ENCODE results near the gene SF3B6. TPM values are rescaled to one million over a fixed set of nuclear protein-coding genes. Genes with fewer than 3 reads are reported as not detected.

SF3B6 gene
- total RNA-seq, 1 donor from 2014 or later = 102 TPM

GRCh38 chr2:24049485-24050021, 26.6 kb downstream of the SF3B6 start, which contains the start of gene FKBP1B:
Gene FKBP1B, plus strand, starts transcription at chr2:24049741. Its CDS starts 109 bp downstream, at chr2:24049850.
- peaks cover 4% of the 10 kb centered on the region for H3K36me3 Mint-ChIP-seq
- H3K4me1 Mint-ChIP-seq (ENCODE audit: unreplicated experiment) = peaks cover 15% of the 10 kb centered on the region
- no peaks in the 10 kb centered on the region for H3K9me3 Mint-ChIP-seq
- H3K27ac Mint-ChIP-seq = no peak within 1 kb of the TSS
- H3K27me3 Mint-ChIP-seq = no peaks in the 10 kb centered on the region
- TF ChIP-seq, protein P1, sequence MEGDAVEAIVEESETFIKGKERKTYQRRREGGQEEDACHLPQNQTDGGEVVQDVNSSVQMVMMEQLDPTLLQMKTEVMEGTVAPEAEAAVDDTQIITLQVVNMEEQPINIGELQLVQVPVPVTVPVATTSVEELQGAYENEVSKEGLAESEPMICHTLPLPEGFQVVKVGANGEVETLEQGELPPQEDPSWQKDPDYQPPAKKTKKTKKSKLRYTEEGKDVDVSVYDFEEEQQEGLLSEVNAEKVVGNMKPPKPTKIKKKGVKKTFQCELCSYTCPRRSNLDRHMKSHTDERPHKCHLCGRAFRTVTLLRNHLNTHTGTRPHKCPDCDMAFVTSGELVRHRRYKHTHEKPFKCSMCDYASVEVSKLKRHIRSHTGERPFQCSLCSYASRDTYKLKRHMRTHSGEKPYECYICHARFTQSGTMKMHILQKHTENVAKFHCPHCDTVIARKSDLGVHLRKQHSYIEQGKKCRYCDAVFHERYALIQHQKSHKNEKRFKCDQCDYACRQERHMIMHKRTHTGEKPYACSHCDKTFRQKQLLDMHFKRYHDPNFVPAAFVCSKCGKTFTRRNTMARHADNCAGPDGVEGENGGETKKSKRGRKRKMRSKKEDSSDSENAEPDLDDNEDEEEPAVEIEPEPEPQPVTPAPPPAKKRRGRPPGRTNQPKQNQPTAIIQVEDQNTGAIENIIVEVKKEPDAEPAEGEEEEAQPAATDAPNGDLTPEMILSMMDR (conservative IDR thresholded peaks at IDR 0.05) = no peak
- peak within 1 kb of the TSS; percentile 59 for H3K4me3 Mint-ChIP-seq
- peak; percentile 79 for DNase-seq (ENCODE audit: extremely low spot score, unreplicated experiment)

GRCh38 chr2:24048769-24049484, 27.2 kb downstream of the SF3B6 start:
- Mint-ChIP-seq H3K27me3 (no peaks in the 10 kb centered on the region), H3K27ac (no peak overlapping the region), H3K4me3 (peak overlapping the region; percentile 59), H3K4me1 (ENCODE audit: unreplicated experiment) (peaks cover 15% of the 10 kb centered on the region), H3K9me3 (no peaks in the 10 kb centered on the region), H3K36me3 (peaks cover 4% of the 10 kb centered on the region)
- no peak for DNase-seq (ENCODE audit: extremely low spot score, unreplicated experiment)
- TF ChIP-seq, protein P1 (conservative IDR thresholded peaks at IDR 0.05) = no peak

DNA sequence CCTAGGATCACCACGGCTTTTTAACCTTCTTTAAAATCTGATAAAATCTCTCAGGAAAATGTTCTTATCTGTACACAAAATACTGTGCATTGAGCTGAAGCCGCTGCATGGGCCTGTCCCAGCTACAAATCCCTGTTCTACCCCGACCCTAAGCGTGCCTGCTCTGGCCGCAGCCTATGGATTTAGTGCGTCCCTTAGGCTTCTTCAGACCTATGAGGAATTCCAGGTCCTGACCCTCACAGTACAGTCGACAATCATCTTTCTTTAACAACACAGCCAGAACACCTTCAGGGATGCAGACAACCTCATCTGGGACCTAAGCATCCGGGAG, 28.5 kb downstream of the SF3B6 start:
- TF ChIP-seq, protein P1 (conservative IDR thresholded peaks at IDR 0.05) = no peak
- Mint-ChIP-seq H3K27me3 (no peaks in the 10 kb centered on the region), H3K4me3 (peak overlapping the region; percentile 100), H3K36me3 (peaks cover 8% of the 10 kb centered on the region), H3K27ac (peak overlapping the region; percentile 86), H3K4me1 (ENCODE audit: unreplicated experiment) (peaks cover 15% of the 10 kb centered on the region), H3K9me3 (no peaks in the 10 kb centered on the region)
- DNase-seq (ENCODE audit: extremely low spot score, unreplicated experiment) = no peak

- no peaks in the 10 kb centered on the region for H3K27me3 Mint-ChIP-seq
- DNase-seq (ENCODE audit: extremely low spot score, unreplicated experiment) = peak; percentile 90
- TF ChIP-seq, protein P1 (conservative IDR thresholded peaks at IDR 0.05) = no peak
These were observed 29.0 kb downstream of the SF3B6 start, which contains the start of gene WDCP for GRCh38 chr2:24046930-24047702. Gene WDCP, minus strand, starts transcription at chr2:24047391. Its CDS starts 7,897 bp downstream, at chr2:24039494.

DNA sequence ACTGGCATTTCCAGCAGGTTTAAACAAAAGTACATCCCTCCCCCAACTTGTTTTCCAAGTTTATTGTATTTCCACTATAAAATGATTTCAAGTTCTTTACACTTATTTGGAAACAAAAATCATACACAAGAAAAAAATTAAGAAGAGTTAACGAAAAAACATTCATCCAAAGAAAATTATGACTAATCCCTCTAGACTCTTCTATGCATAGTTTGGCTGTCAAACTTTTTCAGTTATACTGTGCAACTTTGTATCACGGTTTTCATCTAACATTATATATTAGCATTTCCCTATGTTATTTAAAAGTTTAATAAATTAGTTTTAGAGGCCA, 29.6 kb downstream of the SF3B6 start:
- H3K36me3 Mint-ChIP-seq = peaks cover 8% of the 10 kb centered on the region
- H3K4me1 Mint-ChIP-seq (ENCODE audit: unreplicated experiment) = peaks cover 15% of the 10 kb centered on the region
- no peaks in the 10 kb centered on the region for H3K27me3 Mint-ChIP-seq
- peak overlapping the region; percentile 100 for H3K4me3 Mint-ChIP-seq
- TF ChIP-seq, protein P1 (conservative IDR thresholded peaks at IDR 0.05) = no peak
- no peak for DNase-seq (ENCODE audit: extremely low spot score, unreplicated experiment)
- H3K27ac Mint-ChIP-seq = no peak overlapping the region
- H3K9me3 Mint-ChIP-seq = no peaks in the 10 kb centered on the region

More at GRCh38 chr2:24046930-24047702, 29.0 kb downstream of the SF3B6 start, which contains the start of gene WDCP:
- peaks cover 8% of the 10 kb centered on the region for H3K36me3 Mint-ChIP-seq
- H3K4me1 Mint-ChIP-seq (ENCODE audit: unreplicated experiment) = peaks cover 15% of the 10 kb centered on the region
- H3K4me3 Mint-ChIP-seq = peak within 1 kb of the TSS; percentile 100
- H3K27ac Mint-ChIP-seq = peak within 1 kb of the TSS; percentile 86
- H3K9me3 Mint-ChIP-seq = no peaks in the 10 kb centered on the region

Measured in type B pancreatic cell (in vitro differentiated cells).